Measurements from ENCODE around the gene PTPRG. TPM values are rescaled to one million over a fixed set of nuclear protein-coding genes. Genes with fewer than 3 reads are reported as not detected.
A peak's percentile ranks its signal among the peaks of the same experiment; 100 is the strongest.

The PTPRG gene
- total RNA-seq, 2 donors from 2014 or later = 76.5 to 108 TPM

- Histone ChIP-seq H3K4me3 (ENCODE audit: low read length) (no peak overlapping the region), H3K9ac (ENCODE audit: extremely low read depth, low read length, poor library complexity, severe bottlenecking) (no peak overlapping the region), H3K4me1 (ENCODE audit: control insufficient read depth, insufficient read depth, low read length) (no peaks in the 10 kb centered on the region), H3K27me3 (ENCODE audit: control insufficient read depth, insufficient read depth, low read length, poor library complexity, severe bottlenecking) (no peaks in the 10 kb centered on the region), H3K9me3 (ENCODE audit: control insufficient read depth, low read length) (no peaks in the 10 kb centered on the region), H3K27ac (ENCODE audit: low read depth, low read length) (no peak overlapping the region), H3K36me3 (ENCODE audit: control insufficient read depth, insufficient read depth, low read length) (no peaks in the 10 kb centered on the region)
- TF ChIP-seq, protein P1, sequence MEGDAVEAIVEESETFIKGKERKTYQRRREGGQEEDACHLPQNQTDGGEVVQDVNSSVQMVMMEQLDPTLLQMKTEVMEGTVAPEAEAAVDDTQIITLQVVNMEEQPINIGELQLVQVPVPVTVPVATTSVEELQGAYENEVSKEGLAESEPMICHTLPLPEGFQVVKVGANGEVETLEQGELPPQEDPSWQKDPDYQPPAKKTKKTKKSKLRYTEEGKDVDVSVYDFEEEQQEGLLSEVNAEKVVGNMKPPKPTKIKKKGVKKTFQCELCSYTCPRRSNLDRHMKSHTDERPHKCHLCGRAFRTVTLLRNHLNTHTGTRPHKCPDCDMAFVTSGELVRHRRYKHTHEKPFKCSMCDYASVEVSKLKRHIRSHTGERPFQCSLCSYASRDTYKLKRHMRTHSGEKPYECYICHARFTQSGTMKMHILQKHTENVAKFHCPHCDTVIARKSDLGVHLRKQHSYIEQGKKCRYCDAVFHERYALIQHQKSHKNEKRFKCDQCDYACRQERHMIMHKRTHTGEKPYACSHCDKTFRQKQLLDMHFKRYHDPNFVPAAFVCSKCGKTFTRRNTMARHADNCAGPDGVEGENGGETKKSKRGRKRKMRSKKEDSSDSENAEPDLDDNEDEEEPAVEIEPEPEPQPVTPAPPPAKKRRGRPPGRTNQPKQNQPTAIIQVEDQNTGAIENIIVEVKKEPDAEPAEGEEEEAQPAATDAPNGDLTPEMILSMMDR (conservative IDR thresholded peaks at IDR 0.05) = no peak
- H3K36me3 Mint-ChIP-seq (ENCODE audit: low read depth) = no peaks in the 10 kb centered on the region
- H3K27ac Mint-ChIP-seq = no peak overlapping the region
- H3K4me1 Mint-ChIP-seq = peaks cover 30% of the 10 kb centered on the region
- DNase-seq = no peak
- no peaks in the 10 kb centered on the region for H3K9me3 Mint-ChIP-seq
- H3K27me3 Mint-ChIP-seq (ENCODE audit: insufficient read depth) = no peaks in the 10 kb centered on the region
- WGBS, 2 experiments (ENCODE audit: insufficient coverage in 1 of 2, insufficient read length in 1 of 2) = 94 to 100% methylated on average over 2 of the region's 2 CpGs
- H3K4me3 Mint-ChIP-seq = no peak overlapping the region
Measured at GRCh38 chr3:61975936-61976335, 414.6 kb downstream of the PTPRG start.

GRCh38 chr3:61978460-61979419, 417.4 kb downstream of the PTPRG start:
- Mint-ChIP-seq H3K9me3 (no peaks in the 10 kb centered on the region), H3K27ac (no peak overlapping the region), H3K4me3 (no peak overlapping the region), H3K36me3 (ENCODE audit: low read depth) (no peaks in the 10 kb centered on the region), H3K27me3 (ENCODE audit: insufficient read depth) (no peaks in the 10 kb centered on the region), H3K4me1 (peaks cover 17% of the 10 kb centered on the region)
- H3K4me3 ChIP-seq (ENCODE audit: low read length) = no peak overlapping the region
- TF ChIP-seq, protein P1 (conservative IDR thresholded peaks at IDR 0.05) = no peak
- H3K27me3 ChIP-seq (ENCODE audit: control insufficient read depth, insufficient read depth, low read length, poor library complexity, severe bottlenecking) = no peaks in the 10 kb centered on the region
- DNase-seq = no peak
- 88 to 91% methylated on average over 7 to 8 of the region's 8 CpGs for WGBS, 2 experiments (ENCODE audit: insufficient coverage in 1 of 2, insufficient read length in 1 of 2)
- no peaks in the 10 kb centered on the region for H3K36me3 ChIP-seq (ENCODE audit: control insufficient read depth, insufficient read depth, low read length)
- no peak overlapping the region for H3K9ac ChIP-seq (ENCODE audit: extremely low read depth, low read length, poor library complexity, severe bottlenecking)
- no peak overlapping the region for H3K27ac ChIP-seq (ENCODE audit: low read depth, low read length)
- H3K9me3 ChIP-seq (ENCODE audit: control insufficient read depth, low read length) = no peaks in the 10 kb centered on the region
- no peaks in the 10 kb centered on the region for H3K4me1 ChIP-seq (ENCODE audit: control insufficient read depth, insufficient read depth, low read length)

DNA sequence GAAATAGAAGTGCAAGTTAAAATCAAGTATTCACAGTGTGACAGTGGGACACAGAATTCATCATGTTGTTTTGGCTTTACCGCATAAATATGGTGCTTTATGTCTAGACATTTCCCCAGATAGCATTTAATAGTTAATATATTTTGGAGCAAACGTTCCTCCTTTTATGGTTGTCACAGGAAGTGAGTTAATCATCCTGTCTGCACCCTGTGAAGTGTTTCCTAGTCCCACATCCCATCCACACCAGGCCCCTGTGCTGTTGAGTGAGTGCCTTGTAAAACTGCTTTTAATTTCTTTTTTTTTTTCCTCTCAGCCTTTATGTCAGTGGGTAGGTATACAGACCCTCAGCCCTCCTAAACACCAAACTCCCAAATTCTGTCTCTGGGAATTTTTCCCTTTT, 418.3 kb downstream of the PTPRG start:
- no peak overlapping the region for H3K9ac ChIP-seq (ENCODE audit: extremely low read depth, low read length, poor library complexity, severe bottlenecking)
- Mint-ChIP-seq H3K36me3 (ENCODE audit: low read depth) (no peaks in the 10 kb centered on the region), H3K27ac (peak overlapping the region; percentile 28), H3K4me1 (peaks cover 17% of the 10 kb centered on the region), H3K9me3 (no peaks in the 10 kb centered on the region), H3K4me3 (no peak overlapping the region), H3K27me3 (ENCODE audit: insufficient read depth) (no peaks in the 10 kb centered on the region)
- TF ChIP-seq, protein P1 (conservative IDR thresholded peaks at IDR 0.05) = no peak
- H3K4me1 ChIP-seq (ENCODE audit: control insufficient read depth, insufficient read depth, low read length) = no peaks in the 10 kb centered on the region
- 79% methylated on average over 2 of the region's 2 CpGs; no CpG with 5 or more reads in 1 of the 2 experiments for WGBS, 2 experiments (ENCODE audit: insufficient coverage in 1 of 2, insufficient read length in 1 of 2)
- no peak overlapping the region for H3K4me3 ChIP-seq (ENCODE audit: low read length)
- H3K27ac ChIP-seq (ENCODE audit: low read depth, low read length) = no peak overlapping the region
- H3K36me3 ChIP-seq (ENCODE audit: control insufficient read depth, insufficient read depth, low read length) = no peaks in the 10 kb centered on the region
- no peaks in the 10 kb centered on the region for H3K27me3 ChIP-seq (ENCODE audit: control insufficient read depth, insufficient read depth, low read length, poor library complexity, severe bottlenecking)
- no peak for DNase-seq
- H3K9me3 ChIP-seq (ENCODE audit: control insufficient read depth, low read length) = no peaks in the 10 kb centered on the region
